IPS DF 6.9 (cell line): ENCODE data around the gene FOXK1.

Source experiments
- DNase-seq: peaks from one replicate; pipeline ENCODE4 v3.0.0-alpha.2; 2013; ENCODE audit warnings: low read depth, low spot score
- H3K27ac ChIP-seq: one replicate; pipeline ENCODE4 v1.5.1; 2013; ENCODE audit warnings: low read length, control low read depth
- H3K27me3 ChIP-seq: 2 replicates; pipeline ENCODE4 v1.6.1; 2013; ENCODE audit warnings: mild to moderate bottlenecking, low read length; ENCODE audit not compliant: control insufficient read depth, insufficient read depth
- H3K36me3 ChIP-seq: 2 replicates; pipeline ENCODE4 v1.6.1; 2013; ENCODE audit warnings: low read length; ENCODE audit not compliant: control insufficient read depth, insufficient read depth
- H3K4me1 ChIP-seq: 2 replicates; pipeline ENCODE4 v1.6.1; 2013; ENCODE audit warnings: low read length; ENCODE audit not compliant: control insufficient read depth, insufficient read depth
- H3K4me3 ChIP-seq: 2 replicates; pipeline ENCODE4 v1.5.1; 2013; ENCODE audit warnings: mild to moderate bottlenecking, low read length
- H3K9me3 ChIP-seq: 2 replicates; pipeline ENCODE4 v1.6.1; 2013; ENCODE audit warnings: low read length, inconsistent platforms; ENCODE audit not compliant: control insufficient read depth, insufficient read depth
- WGBS: extraction: QIAGEN DNeasy Blood & Tissue Kit; methylation state at CpG from one replicate; pipeline ENCODE4 v1.1.7; 2013; ENCODE audit warnings: mixed read lengths, missing lambda C conversion rate; ENCODE audit not compliant: insufficient read length, insufficient coverage; 5-methylcytosine and 5-hydroxymethylcytosine counted together

FOXK1 gene

GRCh38 chr7:4722960-4723630 is 41.0 kb downstream of the FOXK1 start:
- WGBS = no CpG with 5 or more reads among the region's 30 CpGs
- no peak for DNase-seq
- Histone ChIP-seq H3K4me1 (no peaks in the 10 kb centered on the region), H3K27ac (no peak overlapping the region), H3K4me3 (no peak overlapping the region), H3K36me3 (no peaks in the 10 kb centered on the region), H3K27me3 (no peaks in the 10 kb centered on the region), H3K9me3 (no peaks in the 10 kb centered on the region)

- H3K27me3 ChIP-seq = no peaks in the 10 kb centered on the region
- no peaks in the 10 kb centered on the region for H3K36me3 ChIP-seq
- no peaks in the 10 kb centered on the region for H3K4me1 ChIP-seq
- no peak for DNase-seq
- H3K9me3 ChIP-seq = no peaks in the 10 kb centered on the region
- no peak overlapping the region for H3K4me3 ChIP-seq
- no CpG with 5 or more reads among the region's 6 CpGs for WGBS
- no peak overlapping the region for H3K27ac ChIP-seq
Observed at GRCh38 chr7:4724648-4725013, 42.5 kb downstream of the FOXK1 start.

- no peak overlapping the region for H3K27ac ChIP-seq
- H3K9me3 ChIP-seq = no peaks in the 10 kb centered on the region
- H3K27me3 ChIP-seq = no peaks in the 10 kb centered on the region
- H3K36me3 ChIP-seq = no peaks in the 10 kb centered on the region
- H3K4me1 ChIP-seq = no peaks in the 10 kb centered on the region
- no peak for DNase-seq
- WGBS = no CpG with 5 or more reads among the region's 48 CpGs
- H3K4me3 ChIP-seq = no peak overlapping the region
Observed at GRCh38 chr7:4725014-4725849, 43.1 kb downstream of the FOXK1 start.

- Histone ChIP-seq H3K27ac (no peak overlapping the region), H3K36me3 (no peaks in the 10 kb centered on the region), H3K4me3 (no peak overlapping the region), H3K27me3 (no peaks in the 10 kb centered on the region), H3K9me3 (no peaks in the 10 kb centered on the region), H3K4me1 (no peaks in the 10 kb centered on the region)
- no CpG with 5 or more reads among the region's 15 CpGs for WGBS
- DNase-seq = no peak
Observed at GRCh38 chr7:4725850-4726450, 43.9 kb downstream of the FOXK1 start.

GRCh38 chr7:4726566-4726965 is 44.5 kb downstream of the FOXK1 start:
- no peaks in the 10 kb centered on the region for H3K27me3 ChIP-seq
- H3K4me1 ChIP-seq = no peaks in the 10 kb centered on the region
- H3K27ac ChIP-seq = no peak overlapping the region
- no peaks in the 10 kb centered on the region for H3K36me3 ChIP-seq
- H3K9me3 ChIP-seq = no peaks in the 10 kb centered on the region
- H3K4me3 ChIP-seq = no peak overlapping the region
- DNase-seq = no peak
- WGBS = no CpG with 5 or more reads among the region's 9 CpGs

GRCh38 chr7:4727914-4728705 is 46.0 kb downstream of the FOXK1 start:
- Histone ChIP-seq H3K4me3 (no peak overlapping the region), H3K4me1 (no peaks in the 10 kb centered on the region), H3K27me3 (no peaks in the 10 kb centered on the region), H3K9me3 (no peaks in the 10 kb centered on the region), H3K27ac (no peak overlapping the region), H3K36me3 (no peaks in the 10 kb centered on the region)
- DNase-seq = no peak
- WGBS = no CpG with 5 or more reads among the region's 20 CpGs

- no peaks in the 10 kb centered on the region for H3K36me3 ChIP-seq
Observed at GRCh38 chr7:4729266-4729665, 47.2 kb downstream of the FOXK1 start.

GRCh38 chr7:4730276-4730675 is 48.2 kb downstream of the FOXK1 start:
- WGBS = no CpG with 5 or more reads among the region's 19 CpGs
- no peaks in the 10 kb centered on the region for H3K36me3 ChIP-seq

More at GRCh38 chr7:4729266-4729665, 47.2 kb downstream of the FOXK1 start:
- Histone ChIP-seq H3K9me3 (no peaks in the 10 kb centered on the region), H3K27ac (no peak overlapping the region), H3K27me3 (no peaks in the 10 kb centered on the region), H3K4me1 (no peaks in the 10 kb centered on the region), H3K4me3 (no peak overlapping the region)
- WGBS = no CpG with 5 or more reads among the region's 19 CpGs
- DNase-seq = no peak

GRCh38 chr7:4730971-4731370 is 48.9 kb downstream of the FOXK1 start:
- H3K4me3 ChIP-seq = no peak overlapping the region
- H3K27ac ChIP-seq = no peak overlapping the region
- no peaks in the 10 kb centered on the region for H3K4me1 ChIP-seq
- no peak for DNase-seq
- no CpG with 5 or more reads among the region's 10 CpGs for WGBS
- no peaks in the 10 kb centered on the region for H3K36me3 ChIP-seq
- no peaks in the 10 kb centered on the region for H3K9me3 ChIP-seq
- no peaks in the 10 kb centered on the region for H3K27me3 ChIP-seq

More at GRCh38 chr7:4730276-4730675, 48.2 kb downstream of the FOXK1 start:
- Histone ChIP-seq H3K27ac (no peak overlapping the region), H3K9me3 (no peaks in the 10 kb centered on the region), H3K4me1 (no peaks in the 10 kb centered on the region), H3K27me3 (no peaks in the 10 kb centered on the region), H3K4me3 (no peak overlapping the region)
- no peak for DNase-seq

- Histone ChIP-seq H3K9me3 (no peaks in the 10 kb centered on the region), H3K36me3 (no peaks in the 10 kb centered on the region), H3K27ac (no peak overlapping the region), H3K27me3 (no peaks in the 10 kb centered on the region), H3K4me3 (no peak overlapping the region), H3K4me1 (no peaks in the 10 kb centered on the region)
- no peak for DNase-seq
- no CpG with 5 or more reads among the region's 16 CpGs for WGBS
Observed at GRCh38 chr7:4731803-4732202, 49.7 kb downstream of the FOXK1 start.
